KMS-11 (cell line): Measurements from ENCODE around the gene BCAN.

ENCODE experiments used
- H2AFZ ChIP-seq: fragments of 200-600 bp; sonication (generic); 2 replicates; pipeline ENCODE4 v1.6.1; 2016; ENCODE audit warnings: antibody characterized with exemption, mixed run types, low read depth
- H3K27ac ChIP-seq: fragments of 200-600 bp; sonication (generic); 2 replicates; pipeline ENCODE4 v1.6.1; 2016; ENCODE audit warnings: mild to moderate bottlenecking, mixed run types
- H3K27me3 ChIP-seq: fragments of 200-600 bp; sonication (generic); 2 replicates; pipeline ENCODE4 v1.6.1; 2017; ENCODE audit warnings: mild to moderate bottlenecking, low read depth, mixed run types, moderate library complexity; ENCODE audit not compliant: insufficient read depth
- H3K36me3 ChIP-seq: fragments of 200-600 bp; sonication (generic); 2 replicates; pipeline ENCODE4 v1.6.1; 2017; ENCODE audit warnings: mild to moderate bottlenecking, mixed run types; ENCODE audit not compliant: insufficient read depth
- H3K4me1 ChIP-seq: fragments of 200-600 bp; sonication (generic); 2 replicates; pipeline ENCODE4 v1.6.1; 2016; ENCODE audit warnings: mild to moderate bottlenecking, low read depth, mixed run types; ENCODE audit not compliant: poor library complexity, severe bottlenecking
- H3K4me2 ChIP-seq: fragments of 200-600 bp; sonication (generic); 2 replicates; pipeline ENCODE4 v1.7.0; 2016; ENCODE audit warnings: mild to moderate bottlenecking, mixed run types
- H3K4me3 ChIP-seq: fragments of 200-600 bp; sonication (generic); IDR thresholded peaks from 2 replicates; pipeline ENCODE4 v1.6.1; 2017; ENCODE audit warnings: low read depth, low read length, mixed read lengths; ENCODE audit not compliant: insufficient read depth
- H3K79me2 ChIP-seq: fragments of 200-600 bp; sonication (generic); 2 replicates; pipeline ENCODE4 v1.6.1; 2016; ENCODE audit warnings: low read depth, mixed run types; ENCODE audit not compliant: insufficient read depth
- H3K9ac ChIP-seq: fragments of 200-600 bp; sonication (generic); 2 replicates; pipeline ENCODE4 v1.6.1; 2016; ENCODE audit warnings: mild to moderate bottlenecking, mixed run types
- H4K20me1 ChIP-seq: fragments of 200-600 bp; sonication (generic); 2 replicates; pipeline ENCODE4 v1.6.1; 2016; ENCODE audit warnings: mild to moderate bottlenecking, mixed run types; ENCODE audit not compliant: insufficient read depth
- TF ChIP-seq, protein P1 (sequence below): fragments of 200-600 bp; sonication (generic); conservative IDR thresholded peaks from 2 replicates; pipeline ENCODE4 v1.6.1; 2017; ENCODE audit warnings: low read depth, mild to moderate bottlenecking, antibody characterized with exemption, low read length, moderate library complexity, mixed read lengths

Gene BCAN

DNA sequence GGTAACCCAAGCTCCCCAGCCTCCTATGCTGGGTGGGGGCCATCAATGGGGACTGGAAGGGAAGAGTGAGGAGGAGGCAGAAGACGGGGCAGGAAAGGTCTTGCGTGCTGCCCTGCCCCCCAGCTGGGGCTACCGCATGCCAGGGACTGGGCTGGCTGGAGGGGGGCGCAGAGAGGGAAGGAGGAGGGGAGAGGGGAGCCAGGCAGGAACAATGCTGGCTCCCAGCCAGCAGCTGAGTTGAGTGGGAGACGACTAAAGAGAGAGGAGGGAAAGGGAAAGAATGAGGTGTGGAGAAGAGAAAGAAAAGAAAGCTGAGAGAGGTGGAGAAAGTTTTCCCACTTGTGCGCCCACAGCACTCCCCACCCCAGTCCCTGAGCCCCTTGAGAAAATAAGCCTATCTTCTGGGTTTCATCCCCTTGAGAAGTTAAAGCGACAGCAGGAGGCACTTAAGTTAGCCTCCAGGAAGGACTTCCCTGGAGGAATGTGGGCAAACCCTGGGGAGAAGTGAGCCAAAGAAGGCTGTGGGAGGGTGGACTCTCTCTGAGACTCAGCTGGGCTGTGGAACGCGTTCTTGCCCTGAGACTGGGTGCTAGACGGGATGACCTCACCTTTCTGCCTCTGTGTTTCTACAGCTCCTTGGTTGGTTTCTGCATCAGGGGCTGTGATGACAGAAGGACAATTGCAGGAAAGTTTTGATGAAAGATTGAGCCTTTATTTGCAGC is 48.2 kb downstream of the BCAN start:
- Histone ChIP-seq H3K27me3 (peaks cover 98% of the 10 kb centered on the region), H4K20me1 (no peaks in the 10 kb centered on the region), H3K36me3 (no peaks in the 10 kb centered on the region), H3K9ac (no peak overlapping the region), H2AFZ (peak overlapping the region; percentile 36; the same call in 1 of the 2 replicates), H3K79me2 (no peaks in the 10 kb centered on the region), H3K27ac (no peak overlapping the region), H3K4me3 (no peak overlapping the region), H3K4me2 (no peak overlapping the region; the same call in 1 of the 2 replicates), H3K4me1 (peaks cover 19% of the 10 kb centered on the region)
- TF ChIP-seq, protein P1, sequence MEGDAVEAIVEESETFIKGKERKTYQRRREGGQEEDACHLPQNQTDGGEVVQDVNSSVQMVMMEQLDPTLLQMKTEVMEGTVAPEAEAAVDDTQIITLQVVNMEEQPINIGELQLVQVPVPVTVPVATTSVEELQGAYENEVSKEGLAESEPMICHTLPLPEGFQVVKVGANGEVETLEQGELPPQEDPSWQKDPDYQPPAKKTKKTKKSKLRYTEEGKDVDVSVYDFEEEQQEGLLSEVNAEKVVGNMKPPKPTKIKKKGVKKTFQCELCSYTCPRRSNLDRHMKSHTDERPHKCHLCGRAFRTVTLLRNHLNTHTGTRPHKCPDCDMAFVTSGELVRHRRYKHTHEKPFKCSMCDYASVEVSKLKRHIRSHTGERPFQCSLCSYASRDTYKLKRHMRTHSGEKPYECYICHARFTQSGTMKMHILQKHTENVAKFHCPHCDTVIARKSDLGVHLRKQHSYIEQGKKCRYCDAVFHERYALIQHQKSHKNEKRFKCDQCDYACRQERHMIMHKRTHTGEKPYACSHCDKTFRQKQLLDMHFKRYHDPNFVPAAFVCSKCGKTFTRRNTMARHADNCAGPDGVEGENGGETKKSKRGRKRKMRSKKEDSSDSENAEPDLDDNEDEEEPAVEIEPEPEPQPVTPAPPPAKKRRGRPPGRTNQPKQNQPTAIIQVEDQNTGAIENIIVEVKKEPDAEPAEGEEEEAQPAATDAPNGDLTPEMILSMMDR, result no peak

DNA sequence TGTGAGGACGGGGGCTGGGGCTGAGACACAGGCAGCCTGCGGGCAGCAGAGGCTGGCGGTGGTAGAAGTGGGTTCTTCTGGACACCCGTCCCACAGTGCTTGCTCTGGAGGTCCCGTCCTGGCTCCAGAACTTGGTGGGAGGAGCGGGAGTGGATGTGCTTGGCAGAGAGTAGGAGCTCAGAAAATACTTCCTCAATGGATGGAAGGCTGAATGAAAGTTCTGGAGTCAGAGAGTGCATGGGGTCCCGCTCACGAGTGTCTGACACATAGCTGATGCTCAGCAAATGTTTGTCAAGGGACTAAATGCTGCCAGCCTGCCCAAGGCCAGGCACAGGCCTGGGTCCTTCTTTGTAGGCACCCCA is 48.7 kb downstream of the BCAN start:
- Histone ChIP-seq H3K4me2 (no peak overlapping the region), H2AFZ (no peak overlapping the region), H3K4me1 (peaks cover 19% of the 10 kb centered on the region), H3K27me3 (peaks cover 96% of the 10 kb centered on the region), H3K4me3 (no peak overlapping the region), H3K79me2 (no peaks in the 10 kb centered on the region), H4K20me1 (no peaks in the 10 kb centered on the region), H3K9ac (no peak overlapping the region), H3K36me3 (no peaks in the 10 kb centered on the region), H3K27ac (no peak overlapping the region)
- TF ChIP-seq, protein P1, result no peak

DNA sequence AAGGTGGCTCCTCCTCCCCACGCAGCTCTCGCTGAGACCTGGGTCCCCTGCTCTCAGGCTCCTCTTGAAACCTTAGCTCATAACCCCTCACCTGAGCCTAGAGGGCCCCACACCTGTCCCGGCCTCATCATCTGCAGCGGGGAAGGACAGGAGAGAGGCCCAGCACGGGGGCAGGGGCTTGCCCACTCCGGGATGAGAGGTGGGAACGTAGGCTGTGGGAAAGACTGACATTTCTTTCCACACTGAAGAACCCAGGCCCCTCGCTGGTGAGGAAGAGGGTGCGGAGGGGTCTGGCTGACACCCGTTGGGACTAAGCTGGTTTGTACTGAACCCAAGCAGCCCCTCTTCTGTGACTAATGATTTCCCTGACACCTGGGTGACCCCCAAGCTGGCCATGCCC is 49.3 kb downstream of the BCAN start:
- no peak overlapping the region for H2AFZ ChIP-seq
- no peaks in the 10 kb centered on the region for H3K36me3 ChIP-seq
- H3K79me2 ChIP-seq, result no peaks in the 10 kb centered on the region
- no peak overlapping the region for H3K27ac ChIP-seq
- H3K27me3 ChIP-seq, result peaks cover 95% of the 10 kb centered on the region
- H3K4me1 ChIP-seq, result peaks cover 19% of the 10 kb centered on the region
- no peak overlapping the region for H3K9ac ChIP-seq
- H3K4me2 ChIP-seq, result no peak overlapping the region
- H4K20me1 ChIP-seq, result no peaks in the 10 kb centered on the region
- TF ChIP-seq, protein P1, result no peak
- H3K4me3 ChIP-seq, result no peak overlapping the region

DNA sequence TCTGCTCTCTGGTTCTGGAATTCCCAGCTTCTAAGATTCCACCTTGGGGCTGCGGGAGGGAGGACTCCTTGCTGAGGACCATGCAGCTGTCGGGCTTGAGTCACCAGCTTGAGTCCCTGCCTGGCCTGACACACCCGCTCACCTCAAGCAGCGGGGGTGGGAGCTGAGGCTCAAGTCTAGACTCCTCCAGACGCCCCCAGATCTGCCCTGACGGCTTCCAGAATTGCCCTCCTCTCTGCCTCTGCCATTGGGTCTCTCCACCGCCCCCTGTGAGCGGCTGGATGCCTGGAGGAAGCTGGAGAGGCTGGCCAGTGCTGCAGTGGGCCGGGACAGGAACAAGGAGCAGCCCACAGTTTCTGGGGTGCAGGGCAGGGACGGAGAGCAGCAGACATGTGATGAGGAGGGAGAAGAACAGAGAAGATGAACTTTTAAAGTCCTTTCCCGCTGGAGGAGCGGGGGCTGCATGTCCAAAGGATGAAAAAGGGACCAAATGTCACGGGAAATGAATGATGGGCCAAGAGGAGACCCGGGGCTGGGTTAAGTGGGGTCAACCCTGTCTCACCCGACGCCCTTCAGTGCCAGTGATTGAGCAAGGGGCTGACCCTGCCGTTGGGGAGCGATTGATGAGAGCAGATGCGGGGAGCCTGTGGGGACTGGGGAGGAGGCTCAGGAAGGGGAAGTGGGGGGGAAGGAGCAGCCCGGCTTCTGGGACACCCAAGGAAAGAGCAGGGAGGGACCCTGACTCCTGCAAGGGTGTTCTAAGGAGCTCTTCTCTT is 49.9 kb downstream of the BCAN start:
- Histone ChIP-seq H3K27ac (no peak overlapping the region), H3K4me2 (no peak overlapping the region), H4K20me1 (no peaks in the 10 kb centered on the region), H3K79me2 (no peaks in the 10 kb centered on the region), H3K4me3 (no peak overlapping the region), H3K9ac (no peak overlapping the region), H2AFZ (no peak overlapping the region), H3K36me3 (no peaks in the 10 kb centered on the region), H3K27me3 (peaks cover 95% of the 10 kb centered on the region), H3K4me1 (peaks cover 19% of the 10 kb centered on the region)
- TF ChIP-seq, protein P1, result no peak
